Measurements from ENCODE around the gene NEAT1. TPM values are rescaled to one million over a fixed set of nuclear protein-coding genes. Genes with fewer than 3 reads are reported as not detected.

Gene NEAT1
- total and polyA plus RNA-seq, 9 of the 15 experiments (the other 6 are each of a cell fraction or from before 2014, with no cell fraction given): 20.1 to 389 (median 62.8) TPM

DNA sequence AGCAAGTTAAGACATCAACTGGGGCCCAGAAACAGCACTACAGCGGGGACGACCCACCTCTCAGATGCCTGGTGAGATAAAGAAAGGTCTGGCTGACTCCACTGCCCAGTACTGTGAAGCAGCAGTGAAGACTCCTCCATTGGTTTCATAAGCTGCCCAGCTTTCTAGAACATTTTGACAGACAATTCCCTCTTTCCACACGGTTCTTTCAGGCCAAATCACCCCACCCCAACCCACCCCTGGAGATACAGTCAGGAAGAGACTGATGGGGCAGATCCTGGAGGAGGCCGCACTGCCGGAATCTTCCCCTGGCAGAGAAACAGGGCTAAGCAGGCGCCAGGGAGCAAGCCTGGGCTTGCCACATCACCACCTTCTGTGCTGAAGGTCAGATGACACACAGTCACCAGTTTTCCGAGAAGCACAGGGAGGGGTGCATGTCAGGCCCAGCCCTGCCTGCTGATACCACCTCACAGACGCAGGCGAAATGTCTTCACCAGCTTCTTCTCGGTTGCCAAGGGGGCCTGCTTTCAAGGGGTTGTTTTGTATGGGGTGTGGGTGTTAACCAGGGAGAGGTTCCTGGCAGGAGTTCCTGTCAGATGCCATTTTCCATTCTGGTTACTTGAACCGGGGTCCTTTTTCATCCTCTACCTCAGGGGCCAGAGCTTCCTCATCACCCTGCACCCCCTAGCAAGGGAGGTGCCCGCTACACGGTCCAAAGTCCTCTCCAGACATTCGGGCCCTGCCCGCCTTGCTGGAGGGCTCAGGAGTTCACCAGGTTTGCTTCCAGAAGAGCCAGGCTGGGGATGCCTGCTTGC is 1.4 kb upstream of the NEAT1 start (continued):
- TF ChIP-seq, protein P1, sequence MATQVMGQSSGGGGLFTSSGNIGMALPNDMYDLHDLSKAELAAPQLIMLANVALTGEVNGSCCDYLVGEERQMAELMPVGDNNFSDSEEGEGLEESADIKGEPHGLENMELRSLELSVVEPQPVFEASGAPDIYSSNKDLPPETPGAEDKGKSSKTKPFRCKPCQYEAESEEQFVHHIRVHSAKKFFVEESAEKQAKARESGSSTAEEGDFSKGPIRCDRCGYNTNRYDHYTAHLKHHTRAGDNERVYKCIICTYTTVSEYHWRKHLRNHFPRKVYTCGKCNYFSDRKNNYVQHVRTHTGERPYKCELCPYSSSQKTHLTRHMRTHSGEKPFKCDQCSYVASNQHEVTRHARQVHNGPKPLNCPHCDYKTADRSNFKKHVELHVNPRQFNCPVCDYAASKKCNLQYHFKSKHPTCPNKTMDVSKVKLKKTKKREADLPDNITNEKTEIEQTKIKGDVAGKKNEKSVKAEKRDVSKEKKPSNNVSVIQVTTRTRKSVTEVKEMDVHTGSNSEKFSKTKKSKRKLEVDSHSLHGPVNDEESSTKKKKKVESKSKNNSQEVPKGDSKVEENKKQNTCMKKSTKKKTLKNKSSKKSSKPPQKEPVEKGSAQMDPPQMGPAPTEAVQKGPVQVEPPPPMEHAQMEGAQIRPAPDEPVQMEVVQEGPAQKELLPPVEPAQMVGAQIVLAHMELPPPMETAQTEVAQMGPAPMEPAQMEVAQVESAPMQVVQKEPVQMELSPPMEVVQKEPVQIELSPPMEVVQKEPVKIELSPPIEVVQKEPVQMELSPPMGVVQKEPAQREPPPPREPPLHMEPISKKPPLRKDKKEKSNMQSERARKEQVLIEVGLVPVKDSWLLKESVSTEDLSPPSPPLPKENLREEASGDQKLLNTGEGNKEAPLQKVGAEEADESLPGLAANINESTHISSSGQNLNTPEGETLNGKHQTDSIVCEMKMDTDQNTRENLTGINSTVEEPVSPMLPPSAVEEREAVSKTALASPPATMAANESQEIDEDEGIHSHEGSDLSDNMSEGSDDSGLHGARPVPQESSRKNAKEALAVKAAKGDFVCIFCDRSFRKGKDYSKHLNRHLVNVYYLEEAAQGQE (IDR thresholded peaks at IDR 0.05; ENCODE audit: borderline replicate concordance): no peak
- TF ChIP-seq, protein P1 (CRISPR knock-in tag; IDR thresholded peaks at IDR 0.05; ENCODE audit: low read depth): no peak
- TF ChIP-seq ZNF3 (CRISPR knock-in tag; IDR thresholded peaks at IDR 0.05): no peak
- 0 out of 2 replicates have a peak, but pooled peaks have one; percentile 59 for TF ChIP-seq NFXL1 (CRISPR knock-in tag; IDR thresholded peaks at IDR 0.05)
- no peak for TF ChIP-seq SMARCE1 (IDR thresholded peaks at IDR 0.05)
- peak; percentile 43; the same call in 1 of the 2 replicates for TF ChIP-seq CEBPG (CRISPR knock-in tag; IDR thresholded peaks at IDR 0.05)
- peak in 1 of 2 experiments; percentile 71; a peak in 2 of 4 replicates for TF ChIP-seq CEBPG (tag; conservative IDR thresholded peaks at IDR 0.05 in 1 of 2, IDR thresholded peaks at IDR 0.05 in 1 of 2)
- TF ChIP-seq ETV1 (tag; conservative IDR thresholded peaks at IDR 0.05; ENCODE audit: low read depth): no peak; the same call in 1 of the 2 replicates
- no peak for TF ChIP-seq TRIM28 (IDR thresholded peaks at IDR 0.05)
- TF ChIP-seq ZNF311 (CRISPR knock-in tag; IDR thresholded peaks at IDR 0.05): peak; percentile 41; the same call in 1 of the 2 replicates
- TF ChIP-seq TBL1XR1 (IDR thresholded peaks at IDR 0.05; ENCODE audit: low read length in 2 of 2): peak in 1 of 2 experiments; percentile 61; a peak in 1 of 4 replicates
- TF ChIP-seq MAZ (CRISPR knock-in tag; conservative IDR thresholded peaks at IDR 0.05 in 1 of 2, IDR thresholded peaks at IDR 0.05 in 1 of 2): peak in 1 of 2 experiments; percentile 82; a peak in 2 of 4 replicates
- no peak for TF ChIP-seq ZFPM2 (CRISPR knock-in tag; IDR thresholded peaks at IDR 0.05)
- TF ChIP-seq ZNF57 (CRISPR knock-in tag; IDR thresholded peaks at IDR 0.05): no peak
- no peak for TF ChIP-seq STAT5B (CRISPR knock-in tag; IDR thresholded peaks at IDR 0.05)
- TF ChIP-seq EP300 (IDR thresholded peaks at IDR 0.05; ENCODE audit: low read length): peak; percentile 81
- TF ChIP-seq, protein P2, sequence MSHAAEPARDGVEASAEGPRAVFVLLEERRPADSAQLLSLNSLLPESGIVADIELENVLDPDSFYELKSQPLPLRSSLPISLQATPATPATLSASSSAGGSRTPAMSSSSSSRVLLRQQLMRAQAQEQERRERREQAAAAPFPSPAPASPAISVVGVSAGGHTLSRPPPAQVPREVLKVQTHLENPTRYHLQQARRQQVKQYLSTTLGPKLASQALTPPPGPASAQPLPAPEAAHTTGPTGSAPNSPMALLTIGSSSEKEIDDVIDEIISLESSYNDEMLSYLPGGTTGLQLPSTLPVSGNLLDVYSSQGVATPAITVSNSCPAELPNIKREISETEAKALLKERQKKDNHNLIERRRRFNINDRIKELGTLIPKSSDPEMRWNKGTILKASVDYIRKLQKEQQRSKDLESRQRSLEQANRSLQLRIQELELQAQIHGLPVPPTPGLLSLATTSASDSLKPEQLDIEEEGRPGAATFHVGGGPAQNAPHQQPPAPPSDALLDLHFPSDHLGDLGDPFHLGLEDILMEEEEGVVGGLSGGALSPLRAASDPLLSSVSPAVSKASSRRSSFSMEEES (CRISPR knock-in tag; IDR thresholded peaks at IDR 0.05): peak; percentile 40
- TF ChIP-seq ILF3 (IDR thresholded peaks at IDR 0.05; ENCODE audit: borderline replicate concordance): no peak
- no peak for TF ChIP-seq ZNF253 (CRISPR knock-in tag; conservative IDR thresholded peaks at IDR 0.05)
- TF ChIP-seq MAFG (tag; conservative IDR thresholded peaks at IDR 0.05): no peak

Data from K562 (cell line).